ENCODE results near the gene RILPL1. TPM values are rescaled to one million over a fixed set of nuclear protein-coding genes. Genes with fewer than 3 reads are reported as not detected.

RILPL1 gene
- total RNA-seq, 1 experiment from 2014 or later, result 21.5 TPM

DNA sequence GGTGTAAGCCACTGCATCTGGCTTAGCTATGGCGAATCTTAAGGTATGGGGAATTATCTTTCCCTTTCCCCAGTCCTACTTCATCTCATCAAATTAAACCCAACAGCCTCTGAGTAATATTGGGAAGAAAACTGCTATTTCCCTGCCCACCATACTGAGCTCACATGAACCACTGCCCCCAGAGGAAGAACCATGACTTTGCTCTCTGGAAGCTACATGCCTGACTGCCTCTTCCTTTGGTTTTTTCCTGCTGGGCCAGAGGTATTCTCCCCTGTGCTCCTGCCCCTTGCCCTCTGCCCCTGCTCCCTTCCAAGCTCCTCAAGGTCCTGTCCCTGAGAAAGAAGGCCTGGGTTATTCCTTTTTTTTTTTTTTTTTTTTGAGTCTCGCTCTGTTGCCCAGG lies 112.2 kb downstream of the RILPL1 start:
- no TSS peak for BruUV-seq (replicated peaks)
- POLR2A ChIA-PET, result no interaction called here
- no peaks in the 10 kb centered on the region for H3K27me3 Mint-ChIP-seq (ENCODE audit: insufficient read depth, unreplicated experiment)
- TF ChIP-seq, protein P1, sequence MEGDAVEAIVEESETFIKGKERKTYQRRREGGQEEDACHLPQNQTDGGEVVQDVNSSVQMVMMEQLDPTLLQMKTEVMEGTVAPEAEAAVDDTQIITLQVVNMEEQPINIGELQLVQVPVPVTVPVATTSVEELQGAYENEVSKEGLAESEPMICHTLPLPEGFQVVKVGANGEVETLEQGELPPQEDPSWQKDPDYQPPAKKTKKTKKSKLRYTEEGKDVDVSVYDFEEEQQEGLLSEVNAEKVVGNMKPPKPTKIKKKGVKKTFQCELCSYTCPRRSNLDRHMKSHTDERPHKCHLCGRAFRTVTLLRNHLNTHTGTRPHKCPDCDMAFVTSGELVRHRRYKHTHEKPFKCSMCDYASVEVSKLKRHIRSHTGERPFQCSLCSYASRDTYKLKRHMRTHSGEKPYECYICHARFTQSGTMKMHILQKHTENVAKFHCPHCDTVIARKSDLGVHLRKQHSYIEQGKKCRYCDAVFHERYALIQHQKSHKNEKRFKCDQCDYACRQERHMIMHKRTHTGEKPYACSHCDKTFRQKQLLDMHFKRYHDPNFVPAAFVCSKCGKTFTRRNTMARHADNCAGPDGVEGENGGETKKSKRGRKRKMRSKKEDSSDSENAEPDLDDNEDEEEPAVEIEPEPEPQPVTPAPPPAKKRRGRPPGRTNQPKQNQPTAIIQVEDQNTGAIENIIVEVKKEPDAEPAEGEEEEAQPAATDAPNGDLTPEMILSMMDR (IDR thresholded peaks at IDR 0.05; ENCODE audit: unreplicated experiment), result no peak
- no peak for DNase-seq (ENCODE audit: unreplicated experiment)
- peaks cover 38% of the 10 kb centered on the region for H3K36me3 Mint-ChIP-seq (ENCODE audit: insufficient read depth, unreplicated experiment)
- no peak overlapping the region for H3K4me3 Mint-ChIP-seq (ENCODE audit: unreplicated experiment)
- H3K27ac Mint-ChIP-seq (ENCODE audit: low read depth, unreplicated experiment), result no peak overlapping the region
- intact Hi-C loops (cut with micrococcal nuclease), result no loop called here
- no peaks in the 10 kb centered on the region for H3K4me1 Mint-ChIP-seq (ENCODE audit: insufficient read depth, unreplicated experiment)
- H3K9me3 Mint-ChIP-seq (ENCODE audit: unreplicated experiment), result no peaks in the 10 kb centered on the region
- CTCF ChIA-PET, result interaction anchor here (1.0 kb wide), 1 partner anchor 14 kb away, joined by 3 read pairs; no protein-coding TSS in a partner anchor

Small RNA genes within 50 kb of the gene (microRNA-seq; reads per million reads assigned to microRNA genes)
- not detected for gene MIR3908

Other genes with a start within 250 kb of the RILPL1 start
- gene SBNO1, start 168.9 kb downstream of the RILPL1 start, total RNA-seq (2022), result 30.3 and 32.4 TPM in 2 replicates
- gene KMT5A, start 149.6 kb downstream of the RILPL1 start, total RNA-seq (2022), result 113 and 116 TPM in 2 replicates
- gene RILPL2, start 97.0 kb downstream of the RILPL1 start, total RNA-seq (2022), result 2.6 and 3.0 TPM in 2 replicates
- gene SNRNP35, start 75.6 kb downstream of the RILPL1 start, total RNA-seq (2022), result 18.0 and 24.7 TPM in 2 replicates
- 302 and 327 TPM in 2 replicates for gene TMED2, start 50.8 kb upstream of the RILPL1 start, total RNA-seq (2022)
- 28.4 and 30.5 TPM in 2 replicates for gene DDX55, start 68.4 kb upstream of the RILPL1 start, total RNA-seq (2022)
- 38.9 and 47.3 TPM in 2 replicates for gene EIF2B1, start 100.0 kb upstream of the RILPL1 start, total RNA-seq (2022)
- 76.9 and 85.0 TPM in 2 replicates for gene GTF2H3, start 100.1 kb upstream of the RILPL1 start, total RNA-seq (2022)
- gene TCTN2, start 137.4 kb upstream of the RILPL1 start, total RNA-seq (2022), result 5.0 and 9.4 TPM in 2 replicates
- gene ATP6V0A2, start 178.6 kb upstream of the RILPL1 start, total RNA-seq (2022), result 21.4 and 23.1 TPM in 2 replicates
- 0.21 and 0.22 TPM in 2 replicates for gene DNAH10, start 228.6 kb upstream of the RILPL1 start, total RNA-seq (2022)

All from MCF 10A (cell line).